Spleen (tissue), 7 donors: ENCODE measurements around the gene MYL1.

Experiments
- CTCF ChIP-seq, 11 experiments: fragments of 200-600 bp in 7 of 11; fragments of 450-650 bp in 4 of 11; sonication (generic) in 4 of 11; IDR thresholded peaks in 8 of 11; conservative IDR thresholded peaks in 3 of 11; 1 replicate in 7 of 11; 2 replicates in 4 of 11; pipeline versions ENCODE4 v1.4.0 to v1.8.0; 2016 to 2021; ENCODE audit warnings: antibody characterized with exemption in 11 of 11, inconsistent platforms in 4 of 11, mild to moderate bottlenecking in 1 of 11
- POLR2A ChIP-seq, 3 donors: fragments of 450-650 bp; IDR thresholded peaks; one replicate each; pipeline ENCODE4 v1.5.1; 2017; ENCODE audit warnings: antibody characterized with exemption in 3 of 3, mild to moderate bottlenecking in 1 of 3
- POLR2AphosphoS5 ChIP-seq, 3 donors: sonication (generic); formaldehyde crosslinking; IDR thresholded peaks; one replicate each; pipeline ENCODE4 v1.5.1; 2017; ENCODE audit warnings: antibody characterized with exemption in 3 of 3
- donor health status: DM: no; HTN: no; CAD: no; lungs with moderate emphysema.
- donor health status: DM: no; HTN: no; CAD: no.
- donor health status: DM: no; HTN: no; CAD: no.

GRCh38 chr2:210277133-210277532 is 37.8 kb downstream of the MYL1 start:
- no peak for TF ChIP-seq POLR2AphosphoS5 (IDR thresholded peaks at IDR 0.05)
- no peak for TF ChIP-seq CTCF (IDR thresholded peaks at IDR 0.05 in 8 of 11, conservative IDR thresholded peaks at IDR 0.05 in 3 of 11)
- TF ChIP-seq POLR2A (IDR thresholded peaks at IDR 0.05): no peak
